ENCODE results near the gene ZSWIM3.
"Not testable (repeated sequence)": the region's sequence is repeated elsewhere in the genome, so short reads cannot be mapped to it uniquely, and the experiment has no call there.

The ZSWIM3 gene

DNA sequence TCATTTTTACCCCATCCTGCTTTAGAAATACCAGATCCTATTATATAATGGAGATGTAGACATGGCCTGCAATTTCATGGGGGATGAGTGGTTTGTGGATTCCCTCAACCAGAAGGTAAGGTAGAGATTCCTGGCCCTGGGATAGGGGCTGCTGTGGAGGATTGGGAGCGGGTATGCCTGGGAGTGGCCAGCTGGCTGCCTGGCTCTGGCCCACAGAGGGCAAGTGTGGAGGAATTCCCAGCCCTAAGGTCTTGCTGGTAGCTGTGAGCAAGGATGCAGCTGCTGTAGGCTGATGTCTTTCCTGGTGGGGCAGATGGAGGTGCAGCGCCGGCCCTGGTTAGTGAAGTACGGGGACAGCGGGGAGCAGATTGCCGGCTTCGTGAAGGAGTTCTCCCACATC, 40.3 kb downstream of the ZSWIM3 start:
- no peak overlapping the region for H2AFZ ChIP-seq (ENCODE audit: low read depth, low read length)
- no peak overlapping the region for H3K9ac ChIP-seq (ENCODE audit: low read depth, low read length)
- H3K4me1 ChIP-seq (ENCODE audit: insufficient read depth, low read length): peaks cover 1% of the 10 kb centered on the region; the same call in 1 of the 2 replicates
- H3K36me3 ChIP-seq (ENCODE audit: insufficient read depth, low read length): peaks cover 43% of the 10 kb centered on the region
- H3K4me2 ChIP-seq (ENCODE audit: insufficient read depth, low read length): no peak overlapping the region
- ATAC-seq (ENCODE audit: insufficient read depth, low read depth) (no peak), DNase-seq (no peak)
- H3K9me3 ChIP-seq (ENCODE audit: insufficient read depth, low read length, severe bottlenecking): no peaks in the 10 kb centered on the region
- H3K27me3 ChIP-seq (ENCODE audit: insufficient read depth, low read length, poor library complexity): no peaks in the 10 kb centered on the region
- no peaks in the 10 kb centered on the region for H3K79me2 ChIP-seq (ENCODE audit: insufficient read depth, low read length)
- H3K27ac ChIP-seq (ENCODE audit: low read length): no peak overlapping the region
- TF ChIP-seq EZH2 (IDR thresholded peaks at IDR 0.05; ENCODE audit: borderline replicate concordance, low read depth, low read length, severe bottlenecking): no peak
- TF ChIP-seq, protein P1, sequence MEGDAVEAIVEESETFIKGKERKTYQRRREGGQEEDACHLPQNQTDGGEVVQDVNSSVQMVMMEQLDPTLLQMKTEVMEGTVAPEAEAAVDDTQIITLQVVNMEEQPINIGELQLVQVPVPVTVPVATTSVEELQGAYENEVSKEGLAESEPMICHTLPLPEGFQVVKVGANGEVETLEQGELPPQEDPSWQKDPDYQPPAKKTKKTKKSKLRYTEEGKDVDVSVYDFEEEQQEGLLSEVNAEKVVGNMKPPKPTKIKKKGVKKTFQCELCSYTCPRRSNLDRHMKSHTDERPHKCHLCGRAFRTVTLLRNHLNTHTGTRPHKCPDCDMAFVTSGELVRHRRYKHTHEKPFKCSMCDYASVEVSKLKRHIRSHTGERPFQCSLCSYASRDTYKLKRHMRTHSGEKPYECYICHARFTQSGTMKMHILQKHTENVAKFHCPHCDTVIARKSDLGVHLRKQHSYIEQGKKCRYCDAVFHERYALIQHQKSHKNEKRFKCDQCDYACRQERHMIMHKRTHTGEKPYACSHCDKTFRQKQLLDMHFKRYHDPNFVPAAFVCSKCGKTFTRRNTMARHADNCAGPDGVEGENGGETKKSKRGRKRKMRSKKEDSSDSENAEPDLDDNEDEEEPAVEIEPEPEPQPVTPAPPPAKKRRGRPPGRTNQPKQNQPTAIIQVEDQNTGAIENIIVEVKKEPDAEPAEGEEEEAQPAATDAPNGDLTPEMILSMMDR (IDR thresholded peaks at IDR 0.05; ENCODE audit: borderline replicate concordance, extremely low read depth, low read length, poor library complexity, severe bottlenecking): no peak
- no peaks in the 10 kb centered on the region for H4K20me1 ChIP-seq (ENCODE audit: insufficient read depth, low read length)
- H3K4me3 ChIP-seq (ENCODE audit: low read depth in 1 of 2, low read length in 2 of 2): no peak overlapping the region

DNA sequence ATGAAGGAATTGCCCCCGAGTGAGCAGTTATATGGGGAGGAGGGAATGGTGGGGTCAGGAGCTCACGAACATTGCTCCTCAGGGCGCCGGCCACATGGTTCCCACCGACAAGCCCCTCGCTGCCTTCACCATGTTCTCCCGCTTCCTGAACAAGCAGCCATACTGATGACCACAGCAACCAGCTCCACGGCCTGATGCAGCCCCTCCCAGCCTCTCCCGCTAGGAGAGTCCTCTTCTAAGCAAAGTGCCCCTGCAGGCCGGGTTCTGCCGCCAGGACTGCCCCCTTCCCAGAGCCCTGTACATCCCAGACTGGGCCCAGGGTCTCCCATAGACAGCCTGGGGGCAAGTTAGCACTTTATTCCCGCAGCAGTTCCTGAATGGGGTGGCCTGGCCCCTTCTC, 40.9 kb downstream of the ZSWIM3 start:
- DNase-seq: no peak
- Histone ChIP-seq H2AFZ (ENCODE audit: low read depth, low read length) (no peak overlapping the region), H3K27ac (ENCODE audit: low read length) (no peak overlapping the region), H3K4me2 (ENCODE audit: insufficient read depth, low read length) (no peak overlapping the region), H3K4me3 (ENCODE audit: low read depth in 1 of 2, low read length in 2 of 2) (no peak overlapping the region), H3K9ac (ENCODE audit: low read depth, low read length) (no peak overlapping the region), H3K79me2 (ENCODE audit: insufficient read depth, low read length) (no peaks in the 10 kb centered on the region), H3K9me3 (ENCODE audit: insufficient read depth, low read length, severe bottlenecking) (no peaks in the 10 kb centered on the region), H4K20me1 (ENCODE audit: insufficient read depth, low read length) (no peaks in the 10 kb centered on the region), H3K36me3 (ENCODE audit: insufficient read depth, low read length) (peaks cover 37% of the 10 kb centered on the region), H3K4me1 (ENCODE audit: insufficient read depth, low read length) (no peaks in the 10 kb centered on the region), H3K27me3 (ENCODE audit: insufficient read depth, low read length, poor library complexity) (no peaks in the 10 kb centered on the region)
- ATAC-seq (ENCODE audit: insufficient read depth, low read depth): no peak
- TF ChIP-seq, protein P1 (IDR thresholded peaks at IDR 0.05; ENCODE audit: borderline replicate concordance, extremely low read depth, low read length, poor library complexity, severe bottlenecking): no peak
- TF ChIP-seq EZH2 (IDR thresholded peaks at IDR 0.05; ENCODE audit: borderline replicate concordance, low read depth, low read length, severe bottlenecking): no peak

DNA sequence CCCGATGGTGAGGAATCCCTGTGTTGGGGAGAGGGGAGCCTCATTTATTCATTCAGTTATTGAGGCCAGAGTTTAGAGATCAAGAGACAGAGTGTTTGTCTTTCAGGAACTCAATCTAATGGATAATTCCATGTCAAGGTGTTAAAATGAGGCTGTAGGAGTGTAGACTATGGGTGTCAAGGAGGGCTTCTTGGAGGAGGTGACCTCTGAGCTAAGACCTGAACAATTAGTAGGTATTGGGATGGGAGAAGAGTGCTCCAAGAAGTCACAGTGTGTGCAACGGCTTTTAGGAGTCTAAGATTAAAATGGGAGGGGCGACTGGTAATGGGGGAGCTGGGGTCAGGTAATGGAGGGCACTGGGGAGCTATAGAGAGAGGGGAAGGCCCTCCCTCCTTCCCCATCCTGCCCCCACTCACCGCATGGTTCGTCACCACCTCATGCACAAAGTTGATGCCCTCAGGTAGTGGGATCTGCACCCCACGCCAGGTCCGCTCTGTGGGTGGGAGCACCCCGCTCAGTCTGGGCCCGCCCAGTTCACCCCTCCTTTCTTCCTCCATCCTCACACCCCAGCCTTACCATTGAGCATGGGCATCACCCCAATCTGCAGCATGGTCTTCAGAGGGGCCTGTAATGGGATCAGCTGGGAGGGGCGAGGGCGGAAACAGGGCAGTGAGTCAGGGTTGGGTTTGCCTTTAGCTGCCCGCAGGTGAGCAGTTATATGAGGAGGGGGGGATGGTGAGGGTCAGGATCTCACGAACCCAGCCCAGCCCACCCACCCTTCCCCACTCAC, 41.8 kb downstream of the ZSWIM3 start:
- no peak overlapping the region for H3K27ac ChIP-seq (ENCODE audit: low read length)
- no peaks in the 10 kb centered on the region for H4K20me1 ChIP-seq (ENCODE audit: insufficient read depth, low read length)
- no peak overlapping the region for H3K9ac ChIP-seq (ENCODE audit: low read depth, low read length)
- H3K27me3 ChIP-seq (ENCODE audit: insufficient read depth, low read length, poor library complexity): no peaks in the 10 kb centered on the region
- no peak overlapping the region for H3K4me2 ChIP-seq (ENCODE audit: insufficient read depth, low read length)
- H3K79me2 ChIP-seq (ENCODE audit: insufficient read depth, low read length): no peaks in the 10 kb centered on the region
- H3K36me3 ChIP-seq (ENCODE audit: insufficient read depth, low read length): peaks cover 29% of the 10 kb centered on the region
- H3K4me3 ChIP-seq (ENCODE audit: low read depth in 1 of 2, low read length in 2 of 2): no peak overlapping the region
- H3K4me1 ChIP-seq (ENCODE audit: insufficient read depth, low read length): no peaks in the 10 kb centered on the region
- no peak; the same call in 2 of the 3 replicates for ATAC-seq (ENCODE audit: insufficient read depth, low read depth)
- no peak overlapping the region for H2AFZ ChIP-seq (ENCODE audit: low read depth, low read length)
- TF ChIP-seq, protein P1 (IDR thresholded peaks at IDR 0.05; ENCODE audit: borderline replicate concordance, extremely low read depth, low read length, poor library complexity, severe bottlenecking): no peak
- TF ChIP-seq EZH2 (IDR thresholded peaks at IDR 0.05; ENCODE audit: borderline replicate concordance, low read depth, low read length, severe bottlenecking): no peak
- DNase-seq: no peak
- no peaks in the 10 kb centered on the region for H3K9me3 ChIP-seq (ENCODE audit: insufficient read depth, low read length, severe bottlenecking)

DNA sequence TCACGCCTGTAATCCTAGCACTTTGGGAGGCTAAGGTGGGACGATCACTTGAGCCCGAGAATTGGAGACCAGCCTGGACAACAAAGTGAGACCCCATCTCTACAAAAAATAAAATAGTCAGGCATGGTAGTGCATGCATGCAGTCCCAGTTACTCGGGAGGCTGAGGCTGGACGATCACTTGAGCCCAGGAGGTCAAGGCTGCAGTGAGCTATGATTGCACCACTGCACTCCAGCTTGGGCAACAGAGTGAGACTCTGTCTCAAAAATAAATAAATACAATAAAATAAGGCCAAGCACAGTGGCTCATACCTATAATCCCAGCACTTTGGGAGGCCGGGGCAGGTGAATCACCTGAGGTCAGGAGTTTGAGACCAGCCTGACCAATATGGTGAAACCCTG, 43.9 kb downstream of the ZSWIM3 start:
- H2AFZ ChIP-seq (ENCODE audit: low read depth, low read length); H3K4me2 ChIP-seq (ENCODE audit: insufficient read depth, low read length): not testable (repeated sequence)
- peaks cover 21% of the 10 kb centered on the region for H3K36me3 ChIP-seq (ENCODE audit: insufficient read depth, low read length)

More for the DNA sequence above, 43.9 kb downstream of the ZSWIM3 start:
- not testable (repeated sequence) for ATAC-seq (ENCODE audit: insufficient read depth, low read depth); DNase-seq; H3K4me1 ChIP-seq (ENCODE audit: insufficient read depth, low read length); H3K27ac ChIP-seq (ENCODE audit: low read length); H3K9ac ChIP-seq (ENCODE audit: low read depth, low read length); H3K79me2 ChIP-seq (ENCODE audit: insufficient read depth, low read length); H3K9me3 ChIP-seq (ENCODE audit: insufficient read depth, low read length, severe bottlenecking); H3K4me3 ChIP-seq (ENCODE audit: low read depth in 1 of 2, low read length in 2 of 2); H3K27me3 ChIP-seq (ENCODE audit: insufficient read depth, low read length, poor library complexity); H4K20me1 ChIP-seq (ENCODE audit: insufficient read depth, low read length)

Measured in DND-41 (cell line).